Gastroesophageal sphincter (tissue), 3 donors: ENCODE data around the gene MTRR.

Source experiments
- CTCF ChIP-seq, 4 experiments: fragments of 200-600 bp in 2 of 4; fragments of 450-650 bp in 2 of 4; sonication (generic) in 1 of 4; IDR thresholded peaks; one replicate each; pipeline ENCODE4 v1.5.1; 2017 to 2019; ENCODE audit warnings: antibody characterized with exemption in 4 of 4, mild to moderate bottlenecking in 2 of 4, moderate library complexity in 2 of 4
- EP300 ChIP-seq: sonication (generic); formaldehyde crosslinking; IDR thresholded peaks from one replicate; pipeline ENCODE4 v1.6.1; 2017; ENCODE audit warnings: antibody characterized with exemption, mild to moderate bottlenecking
- POLR2AphosphoS5 ChIP-seq: sonication (generic); formaldehyde crosslinking; IDR thresholded peaks from one replicate; pipeline ENCODE4 v1.6.1; 2017; ENCODE audit warnings: antibody characterized with exemption

- TF ChIP-seq POLR2AphosphoS5, result no peak
- TF ChIP-seq CTCF (IDR thresholded peaks at IDR 0.05), result no peak
- no peak for TF ChIP-seq EP300
Measured at GRCh38 chr5:7930011-7930410, 61.1 kb downstream of the MTRR start.
